ENCODE results near the gene BUB1B.

BUB1B gene

DNA sequence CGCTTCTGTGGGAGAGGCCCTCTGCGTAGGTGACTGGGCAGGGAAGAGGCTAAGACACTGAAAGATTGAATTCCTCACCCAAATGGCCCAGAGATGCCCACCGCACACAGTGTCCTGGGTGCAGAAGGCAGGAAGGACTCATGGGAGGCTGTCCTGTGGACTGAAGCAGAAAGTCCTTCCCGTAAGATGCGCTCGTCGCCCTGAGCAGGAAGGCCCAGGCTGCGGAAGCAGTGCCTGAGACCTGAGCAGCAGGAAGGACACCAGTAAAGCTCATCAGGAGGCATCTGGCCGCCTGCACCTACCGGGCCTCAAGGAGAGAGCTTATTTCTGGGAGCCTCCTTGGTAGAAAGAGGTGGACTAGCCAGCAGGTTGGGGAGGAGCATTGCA is 81.3 kb downstream of the BUB1B start:
- no peak for DNase-seq (ENCODE audit: low read depth)

- DNase-seq (ENCODE audit: low read depth) = no peak
Observed at GRCh38 chr15:40242601-40243000, 81.7 kb downstream of the BUB1B start.

GRCh38 chr15:40243126-40243810 is 82.4 kb downstream of the BUB1B start:
- DNase-seq (ENCODE audit: low read depth) = no peak

DNA sequence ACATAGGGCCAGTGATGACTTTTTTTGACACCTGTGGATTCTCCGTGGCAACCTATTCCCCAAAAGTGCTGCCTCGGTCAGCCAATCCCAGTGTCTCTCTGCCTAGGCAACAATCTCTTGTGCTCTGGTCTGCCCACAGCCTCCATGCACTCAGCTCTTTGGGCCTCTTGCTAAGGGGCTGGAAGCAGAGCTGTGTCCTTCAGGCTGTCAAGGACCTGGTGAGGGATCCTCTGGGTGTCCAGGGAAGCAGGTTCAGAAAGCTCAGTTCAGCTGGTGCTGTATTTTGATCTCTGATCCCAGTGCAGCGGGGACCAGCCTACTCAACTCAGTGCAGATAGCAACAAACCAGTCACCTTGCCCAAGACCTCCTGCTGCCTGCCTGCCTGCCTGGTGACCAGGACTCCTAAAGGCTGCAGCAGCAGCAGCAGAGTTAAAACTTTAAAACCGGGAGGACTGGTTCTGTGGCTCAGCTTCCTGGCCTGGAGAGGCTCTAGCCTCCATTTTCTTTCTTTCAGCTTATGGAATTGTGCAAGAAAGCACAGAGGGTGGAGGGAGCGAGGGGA is 84.2 kb downstream of the BUB1B start:
- DNase-seq (ENCODE audit: low read depth) = no peak

- DNase-seq (ENCODE audit: low read depth) = no peak
Observed at GRCh38 chr15:40245666-40246450, 85.0 kb downstream of the BUB1B start.

- DNase-seq (ENCODE audit: low read depth) = no peak
Observed at GRCh38 chr15:40246496-40247280, 85.8 kb downstream of the BUB1B start.

DNA sequence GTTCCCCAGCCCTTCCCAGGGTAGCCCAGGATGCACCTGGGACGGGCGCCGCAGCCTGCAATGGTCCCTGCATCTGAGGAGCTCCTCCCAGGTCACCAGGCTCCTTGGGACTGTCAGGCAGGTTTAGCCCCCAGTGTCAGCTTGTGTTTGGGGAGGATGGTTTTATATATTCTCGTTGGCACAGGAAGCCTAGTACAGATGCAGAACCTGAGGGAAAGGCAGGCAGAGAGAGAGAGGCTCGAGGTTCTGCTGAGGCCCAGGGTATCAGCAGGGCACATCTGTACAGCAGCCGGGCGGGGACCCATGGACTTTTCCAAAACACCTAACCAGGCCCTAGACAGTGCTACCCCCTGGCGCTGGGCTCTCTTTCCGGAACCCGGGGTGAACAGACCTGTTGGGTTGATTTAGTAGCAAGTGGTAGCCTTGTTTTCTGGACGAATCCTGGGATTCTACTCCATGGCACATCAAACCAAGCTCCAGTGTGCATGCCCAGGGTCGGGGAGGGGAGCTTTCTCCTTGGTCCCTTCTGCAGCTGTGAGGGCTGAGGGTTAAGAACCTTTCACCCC is 86.6 kb downstream of the BUB1B start:
- DNase-seq (ENCODE audit: low read depth) = no peak

- no peak for DNase-seq (ENCODE audit: low read depth)
Observed at GRCh38 chr15:40248006-40248783, 87.3 kb downstream of the BUB1B start.

DNA sequence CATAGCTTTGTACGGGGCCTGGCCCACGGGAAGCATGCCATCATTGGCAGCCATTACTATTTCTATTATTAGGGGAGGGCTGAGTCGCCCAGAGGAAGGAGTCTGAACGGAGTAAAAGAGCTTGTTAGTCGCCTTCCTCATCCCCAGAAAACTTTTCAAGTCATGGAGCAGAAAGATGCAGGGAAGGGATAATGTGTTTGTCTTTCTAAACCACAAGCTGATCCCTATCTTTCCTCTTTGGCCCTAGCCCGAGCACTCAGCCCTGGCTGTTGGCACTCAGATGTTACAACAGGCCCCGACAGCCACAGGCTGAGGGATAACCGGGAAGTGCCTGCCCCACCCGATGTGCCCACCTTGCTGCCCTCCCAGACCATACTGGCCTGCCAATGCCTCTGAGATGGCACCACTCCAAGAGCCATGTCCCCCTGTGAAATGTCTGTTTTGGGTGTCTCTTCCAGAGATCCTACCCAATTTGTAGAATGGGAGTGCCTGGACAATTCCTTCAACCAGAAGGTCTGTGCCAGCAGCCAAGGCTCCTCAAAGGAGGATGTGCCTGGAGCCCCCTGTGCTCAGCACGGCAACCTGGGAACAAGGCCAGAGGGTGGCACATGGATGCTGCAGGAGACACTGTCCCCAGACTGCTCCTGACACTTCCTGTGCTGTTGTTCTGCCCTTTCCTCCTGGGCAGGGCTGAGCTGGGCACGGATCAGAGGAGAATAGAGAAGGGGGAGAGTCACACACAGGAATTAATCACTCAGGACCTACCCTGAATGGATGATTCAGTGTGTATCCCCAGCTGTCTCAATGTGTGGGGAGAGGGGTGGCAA is 88.8 kb downstream of the BUB1B start:
- DNase-seq (ENCODE audit: low read depth) = no peak

- DNase-seq (ENCODE audit: low read depth) = no peak
Observed at GRCh38 chr15:40250304-40250656, 89.4 kb downstream of the BUB1B start.

GRCh38 chr15:40250771-40251483 is 90.1 kb downstream of the BUB1B start:
- DNase-seq (ENCODE audit: low read depth) = no peak

GRCh38 chr15:40251486-40252140 is 90.7 kb downstream of the BUB1B start:
- no peak for DNase-seq (ENCODE audit: low read depth)

DNA sequence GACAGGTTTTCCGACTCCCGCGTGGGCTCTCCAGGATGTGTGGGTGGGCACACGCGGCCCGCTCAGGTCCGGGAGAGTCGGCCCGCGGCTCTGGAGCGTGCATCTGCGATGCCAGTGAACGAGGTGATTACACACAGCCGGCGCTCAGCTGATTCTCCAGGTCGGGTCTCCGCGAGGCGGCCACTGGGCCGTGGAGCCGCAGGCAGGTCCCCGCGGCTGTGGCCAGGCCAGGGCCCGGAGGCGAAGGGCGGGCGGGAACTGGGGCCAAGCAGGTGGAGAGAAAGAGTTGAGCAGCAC is 91.2 kb downstream of the BUB1B start:
- no peak for DNase-seq (ENCODE audit: low read depth)

- DNase-seq (ENCODE audit: low read depth) = no peak
Observed at GRCh38 chr15:40252438-40253166, 91.7 kb downstream of the BUB1B start.

DNA sequence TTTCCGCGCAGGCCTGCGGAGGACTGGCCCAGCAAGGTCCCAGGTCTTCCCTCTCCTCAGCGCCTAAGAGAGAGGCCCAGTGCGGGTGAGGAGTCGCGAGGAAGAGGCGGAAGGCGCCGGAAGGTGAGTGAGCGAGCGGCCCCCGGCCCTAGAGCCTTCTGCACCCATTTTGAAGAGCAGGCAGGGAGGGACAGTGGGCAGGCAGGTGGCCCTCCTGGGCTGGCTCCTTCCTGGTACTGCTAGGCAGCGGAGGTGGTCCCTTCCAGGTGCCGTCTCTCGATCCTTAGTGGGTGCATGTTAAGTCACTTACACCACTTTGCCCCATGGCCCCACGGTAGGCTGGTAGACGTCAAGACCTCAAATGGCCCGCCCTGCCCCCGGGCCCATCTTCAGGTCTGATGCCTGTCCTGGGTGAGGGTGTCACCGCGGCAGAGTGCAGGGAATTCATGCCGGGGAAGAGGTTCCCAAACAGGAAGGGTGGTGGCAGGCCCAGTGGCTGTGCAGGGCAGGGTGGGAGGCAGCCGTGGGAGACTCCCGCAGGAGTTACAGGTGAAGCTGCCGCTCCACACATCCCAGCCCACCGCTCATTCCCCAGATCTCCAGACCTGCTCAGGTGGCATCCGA is 92.4 kb downstream of the BUB1B start:
- DNase-seq (ENCODE audit: low read depth) = no peak

DNA sequence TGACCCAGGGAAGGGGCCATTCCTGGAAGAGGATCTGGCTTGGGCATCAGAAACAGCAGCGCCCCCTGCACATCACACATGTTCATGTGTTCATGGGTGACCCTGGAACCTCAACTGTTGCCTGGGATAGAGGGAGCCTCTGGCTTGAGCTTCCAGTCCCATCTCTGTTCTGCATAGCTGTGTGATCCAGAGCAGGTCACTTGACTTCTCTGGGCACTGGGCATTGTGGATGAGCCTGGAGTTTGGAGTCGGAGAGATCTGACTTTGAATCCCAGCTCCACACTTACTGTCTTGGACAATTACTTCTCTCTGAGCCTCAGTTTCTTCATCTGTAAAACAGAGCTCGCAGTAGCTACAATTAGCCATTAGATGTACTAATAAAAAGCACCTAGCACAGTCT is 93.6 kb downstream of the BUB1B start:
- DNase-seq (ENCODE audit: low read depth) = no peak

- no peak for DNase-seq (ENCODE audit: low read depth)
Observed at GRCh38 chr15:40255033-40255432, 94.2 kb downstream of the BUB1B start.

GRCh38 chr15:40256638-40257235 is 95.9 kb downstream of the BUB1B start:
- DNase-seq (ENCODE audit: low read depth) = no peak

All from non-pigmented ciliary epithelial cell (primary cell).